ENCODE measurements around the gene ACIN1.

DNA sequence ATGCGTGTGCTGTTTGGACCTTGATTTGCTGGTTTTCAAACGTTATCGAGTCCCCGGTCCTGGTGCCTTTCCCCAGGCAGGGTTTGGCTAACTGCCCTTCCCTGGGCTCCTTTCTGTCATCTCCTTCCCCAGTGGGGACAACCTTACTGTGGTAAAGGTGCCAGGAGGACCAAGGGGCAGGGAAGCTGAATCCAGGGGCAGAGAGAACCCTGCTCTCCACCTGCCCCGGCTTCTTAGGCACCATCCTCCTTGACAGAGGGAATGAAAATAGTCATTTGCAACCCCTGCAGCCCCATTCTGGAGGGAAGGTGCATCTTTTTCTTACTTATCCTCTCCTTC lies 19.2 kb upstream of the ACIN1 start:
- TF ChIP-seq, protein P1, sequence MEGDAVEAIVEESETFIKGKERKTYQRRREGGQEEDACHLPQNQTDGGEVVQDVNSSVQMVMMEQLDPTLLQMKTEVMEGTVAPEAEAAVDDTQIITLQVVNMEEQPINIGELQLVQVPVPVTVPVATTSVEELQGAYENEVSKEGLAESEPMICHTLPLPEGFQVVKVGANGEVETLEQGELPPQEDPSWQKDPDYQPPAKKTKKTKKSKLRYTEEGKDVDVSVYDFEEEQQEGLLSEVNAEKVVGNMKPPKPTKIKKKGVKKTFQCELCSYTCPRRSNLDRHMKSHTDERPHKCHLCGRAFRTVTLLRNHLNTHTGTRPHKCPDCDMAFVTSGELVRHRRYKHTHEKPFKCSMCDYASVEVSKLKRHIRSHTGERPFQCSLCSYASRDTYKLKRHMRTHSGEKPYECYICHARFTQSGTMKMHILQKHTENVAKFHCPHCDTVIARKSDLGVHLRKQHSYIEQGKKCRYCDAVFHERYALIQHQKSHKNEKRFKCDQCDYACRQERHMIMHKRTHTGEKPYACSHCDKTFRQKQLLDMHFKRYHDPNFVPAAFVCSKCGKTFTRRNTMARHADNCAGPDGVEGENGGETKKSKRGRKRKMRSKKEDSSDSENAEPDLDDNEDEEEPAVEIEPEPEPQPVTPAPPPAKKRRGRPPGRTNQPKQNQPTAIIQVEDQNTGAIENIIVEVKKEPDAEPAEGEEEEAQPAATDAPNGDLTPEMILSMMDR (IDR thresholded peaks at IDR 0.05 in 2 of 3, conservative IDR thresholded peaks at IDR 0.05 in 1 of 3; ENCODE audit: borderline replicate concordance in 1 of 3, insufficient read depth in 1 of 3, low read depth in 2 of 3, low read length in 2 of 3) = no peak
- TF ChIP-seq POLR2A (IDR thresholded peaks at IDR 0.05; ENCODE audit: borderline replicate concordance, extremely low read depth, insufficient read depth, insufficient read length) (no peak), SP1 (IDR thresholded peaks at IDR 0.05; ENCODE audit: low read depth) (no peak), POLR2AphosphoS5 (IDR thresholded peaks at IDR 0.05; ENCODE audit: low read depth, low read length) (no peak), SRF (IDR thresholded peaks at IDR 0.05; ENCODE audit: low read depth) (no peak), SIN3A (IDR thresholded peaks at IDR 0.05; ENCODE audit: low read depth) (no peak), TCF7L2 (IDR thresholded peaks at IDR 0.05; ENCODE audit: borderline replicate concordance, extremely low read depth, insufficient read depth, insufficient read length) (no peak), YY1 (IDR thresholded peaks at IDR 0.05; ENCODE audit: extremely low read depth, insufficient replicate concordance, low read depth, low read length) (no peak)
- TF ChIP-seq, protein P2, sequence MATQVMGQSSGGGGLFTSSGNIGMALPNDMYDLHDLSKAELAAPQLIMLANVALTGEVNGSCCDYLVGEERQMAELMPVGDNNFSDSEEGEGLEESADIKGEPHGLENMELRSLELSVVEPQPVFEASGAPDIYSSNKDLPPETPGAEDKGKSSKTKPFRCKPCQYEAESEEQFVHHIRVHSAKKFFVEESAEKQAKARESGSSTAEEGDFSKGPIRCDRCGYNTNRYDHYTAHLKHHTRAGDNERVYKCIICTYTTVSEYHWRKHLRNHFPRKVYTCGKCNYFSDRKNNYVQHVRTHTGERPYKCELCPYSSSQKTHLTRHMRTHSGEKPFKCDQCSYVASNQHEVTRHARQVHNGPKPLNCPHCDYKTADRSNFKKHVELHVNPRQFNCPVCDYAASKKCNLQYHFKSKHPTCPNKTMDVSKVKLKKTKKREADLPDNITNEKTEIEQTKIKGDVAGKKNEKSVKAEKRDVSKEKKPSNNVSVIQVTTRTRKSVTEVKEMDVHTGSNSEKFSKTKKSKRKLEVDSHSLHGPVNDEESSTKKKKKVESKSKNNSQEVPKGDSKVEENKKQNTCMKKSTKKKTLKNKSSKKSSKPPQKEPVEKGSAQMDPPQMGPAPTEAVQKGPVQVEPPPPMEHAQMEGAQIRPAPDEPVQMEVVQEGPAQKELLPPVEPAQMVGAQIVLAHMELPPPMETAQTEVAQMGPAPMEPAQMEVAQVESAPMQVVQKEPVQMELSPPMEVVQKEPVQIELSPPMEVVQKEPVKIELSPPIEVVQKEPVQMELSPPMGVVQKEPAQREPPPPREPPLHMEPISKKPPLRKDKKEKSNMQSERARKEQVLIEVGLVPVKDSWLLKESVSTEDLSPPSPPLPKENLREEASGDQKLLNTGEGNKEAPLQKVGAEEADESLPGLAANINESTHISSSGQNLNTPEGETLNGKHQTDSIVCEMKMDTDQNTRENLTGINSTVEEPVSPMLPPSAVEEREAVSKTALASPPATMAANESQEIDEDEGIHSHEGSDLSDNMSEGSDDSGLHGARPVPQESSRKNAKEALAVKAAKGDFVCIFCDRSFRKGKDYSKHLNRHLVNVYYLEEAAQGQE (IDR thresholded peaks at IDR 0.05; ENCODE audit: low read depth) = no peak

All from HCT116 (cell line).